Activated CD8-positive, alpha-beta memory T cell treated with anti-CD3 and anti-CD28 coated beads for 24 hours (primary cell): ENCODE results near the gene TOP2B.

ENCODE experiments used
- DNase-seq: peaks from one replicate; pipeline ENCODE4 v3.0.0-alpha.2; 2020

Gene TOP2B

GRCh38 chr3:25554376-25554775 is 110.3 kb downstream of the TOP2B start:
- no peak for DNase-seq

- no peak for DNase-seq
These were observed 112.5 kb downstream of the TOP2B start for GRCh38 chr3:25552251-25552650.

DNA sequence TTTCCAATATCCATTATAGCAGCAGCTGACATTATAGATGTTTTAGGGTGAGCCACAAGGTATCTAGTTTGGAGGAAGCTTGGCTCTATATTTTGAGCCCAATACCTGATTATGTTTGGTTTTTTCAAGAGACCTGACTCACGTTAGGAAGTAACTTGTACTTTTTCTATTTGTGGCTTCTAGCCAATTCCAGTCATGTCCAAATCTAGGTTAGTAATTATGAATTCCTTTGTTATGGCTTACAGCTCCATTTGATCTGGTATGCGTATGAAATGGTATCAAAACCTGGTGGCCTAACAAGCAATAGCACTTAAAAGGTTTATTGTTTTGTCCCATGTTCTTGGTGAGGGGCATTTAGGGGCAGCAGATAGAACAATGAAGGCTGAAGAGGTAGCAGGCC is 115.9 kb downstream of the TOP2B start:
- no peak for DNase-seq

DNA sequence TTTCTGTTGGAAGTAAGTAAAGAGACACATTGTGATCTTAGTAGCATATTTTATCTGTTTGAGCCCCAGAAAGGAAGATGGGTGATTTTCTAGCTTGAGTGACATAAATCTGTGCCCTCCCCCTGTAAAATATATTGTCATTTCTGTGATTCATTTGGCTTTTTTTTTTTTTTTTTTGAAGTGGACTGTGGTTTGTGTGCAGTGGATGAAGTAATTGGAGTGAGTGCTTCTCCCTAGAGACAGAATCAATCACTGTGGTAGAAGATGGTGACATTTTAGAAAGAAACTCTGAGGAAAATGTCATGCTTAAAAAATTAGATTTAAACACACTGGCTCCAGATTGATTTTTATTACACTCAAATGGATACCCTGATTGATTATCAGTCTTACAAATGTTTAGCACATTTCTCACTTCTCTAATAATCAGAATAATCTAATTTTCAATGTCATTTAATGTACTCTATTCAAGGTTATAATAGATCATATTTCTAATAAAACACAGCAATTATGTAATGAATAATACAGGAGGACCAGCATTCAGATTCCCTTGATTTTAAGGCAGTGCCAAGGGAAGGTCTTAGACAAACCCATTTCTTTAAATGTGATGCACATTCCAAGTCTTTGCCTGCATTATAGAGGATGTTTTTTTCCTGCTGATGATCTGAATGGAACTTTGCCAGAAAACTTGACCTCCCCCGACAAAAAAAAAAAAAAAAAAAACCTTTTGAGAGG is 116.6 kb downstream of the TOP2B start:
- DNase-seq, result no peak
